B cell (primary cell): Measurements from ENCODE around the gene EGLN2.
"Not testable (repeated sequence)": the region's sequence is repeated elsewhere in the genome, so short reads cannot be mapped to it uniquely, and the experiment has no call there.

Experiments used
- CTCF ChIP-seq: fragments of 200-600 bp; IDR thresholded peaks from one replicate; pipeline ENCODE4 v1.8.0; 2022; ENCODE audit warnings: antibody characterized with exemption, mild to moderate bottlenecking
- EZH2 ChIP-seq: IDR thresholded peaks from 2 replicates; pipeline ENCODE4 v1.6.1; 2012; ENCODE audit warnings: borderline replicate concordance, low read depth, mild to moderate bottlenecking, moderate library complexity, low read length; ENCODE audit not compliant: insufficient read depth, poor library complexity, severe bottlenecking

GRCh38 chr19:40784146-40784545, 14.8 kb upstream of the EGLN2 start:
- TF ChIP-seq CTCF, EZH2: not testable (repeated sequence)
